ENCODE results near the gene OASL.

Gene OASL

GRCh38 chr12:120981407-120981941, 57.6 kb downstream of the OASL start:
- DNase-seq (ENCODE audit: low read depth), result no peak
- H3K4me3 ChIP-seq (ENCODE audit: low read depth, low read length), result no peak overlapping the region
- TF ChIP-seq CTCF (IDR thresholded peaks at IDR 0.05; ENCODE audit: low read depth, low read length, missing control alignments), result no peak

- DNase-seq (ENCODE audit: low read depth), result no peak
- TF ChIP-seq CTCF (IDR thresholded peaks at IDR 0.05; ENCODE audit: low read depth, low read length, missing control alignments), result no peak
- no peak overlapping the region for H3K4me3 ChIP-seq (ENCODE audit: low read depth, low read length)
These were observed 58.2 kb downstream of the OASL start for GRCh38 chr12:120980800-120981368.

- no peak for DNase-seq (ENCODE audit: low read depth)
- no peak overlapping the region for H3K4me3 ChIP-seq (ENCODE audit: low read depth, low read length)
- TF ChIP-seq CTCF (IDR thresholded peaks at IDR 0.05; ENCODE audit: low read depth, low read length, missing control alignments), result no peak
These were observed 59.0 kb downstream of the OASL start for GRCh38 chr12:120979862-120980696.

- H3K4me3 ChIP-seq (ENCODE audit: low read depth, low read length), result no peak overlapping the region
- TF ChIP-seq CTCF (IDR thresholded peaks at IDR 0.05; ENCODE audit: low read depth, low read length, missing control alignments), result no peak
- no peak for DNase-seq (ENCODE audit: low read depth)
These were observed 59.7 kb downstream of the OASL start for GRCh38 chr12:120979220-120979861.

- H3K4me3 ChIP-seq (ENCODE audit: low read depth, low read length), result no peak within 1 kb of the TSS
- DNase-seq (ENCODE audit: low read depth), result no peak
- TF ChIP-seq CTCF (IDR thresholded peaks at IDR 0.05; ENCODE audit: low read depth, low read length, missing control alignments), result no peak
These were observed 60.5 kb downstream of the OASL start, which contains the start of gene HNF1A for GRCh38 chr12:120978296-120979219. Gene HNF1A (plus strand): TSS chr12:120978543. CDS start chr12:120978769, 226 bp downstream.

All from GM12864 (cell line).